Activated effector memory CD4-positive, alpha-beta T cell treated with Interleukin-2 at 50 U/mL for 16 hours (primary cell): ENCODE results near the gene ZNF692.

Experiments used
- DNase-seq: peaks from one replicate; pipeline ENCODE4 v3.0.0-alpha.2; 2020

The ZNF692 gene

GRCh38 chr1:248824701-248825100, 34.2 kb downstream of the ZNF692 start:
- no peak for DNase-seq

GRCh38 chr1:248824301-248824700, 34.6 kb downstream of the ZNF692 start:
- no peak for DNase-seq

- DNase-seq = no peak
Measured at GRCh38 chr1:248823517-248824001, 35.3 kb downstream of the ZNF692 start.

DNA sequence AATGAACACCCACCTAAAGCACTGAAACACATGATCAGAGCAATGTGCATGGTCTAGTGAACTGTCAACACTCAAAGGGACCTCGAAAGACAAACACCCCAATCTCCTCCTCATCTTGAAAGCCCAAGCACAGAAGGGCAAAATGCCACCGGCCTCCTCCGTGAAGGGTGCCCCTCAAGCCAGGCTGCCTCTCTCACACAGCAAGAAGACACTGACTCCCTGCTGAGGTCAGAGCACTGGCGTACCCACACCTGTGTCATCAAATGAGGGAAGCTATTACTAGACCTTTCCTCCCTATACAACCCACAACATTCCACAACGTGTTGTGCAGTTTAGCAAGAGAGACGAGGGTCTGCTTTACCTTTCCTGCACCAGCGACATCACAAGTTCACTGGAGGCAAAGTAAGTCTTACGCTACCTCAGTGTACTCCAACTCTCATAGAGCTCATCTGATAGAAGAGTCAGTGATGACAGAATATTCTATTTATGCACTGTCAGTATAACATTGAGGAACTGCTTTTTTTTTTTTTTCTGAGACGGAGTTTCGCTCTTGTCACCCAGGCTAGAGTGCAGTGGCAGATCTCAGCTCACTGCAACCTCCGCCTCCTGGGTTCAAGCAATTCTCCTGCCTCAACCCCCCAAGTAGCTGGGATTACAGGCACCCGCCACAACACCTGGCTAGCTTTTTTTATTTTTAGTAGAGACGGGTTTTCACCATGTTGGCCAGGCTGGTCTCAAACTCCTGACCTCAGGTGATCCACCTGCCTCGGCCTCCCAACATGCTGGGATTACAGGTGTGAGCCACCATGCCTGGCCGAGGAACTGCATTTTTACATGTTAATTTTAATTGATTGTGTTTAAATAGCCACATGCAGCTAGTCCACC, 36.5 kb downstream of the ZNF692 start:
- DNase-seq = no peak

DNA sequence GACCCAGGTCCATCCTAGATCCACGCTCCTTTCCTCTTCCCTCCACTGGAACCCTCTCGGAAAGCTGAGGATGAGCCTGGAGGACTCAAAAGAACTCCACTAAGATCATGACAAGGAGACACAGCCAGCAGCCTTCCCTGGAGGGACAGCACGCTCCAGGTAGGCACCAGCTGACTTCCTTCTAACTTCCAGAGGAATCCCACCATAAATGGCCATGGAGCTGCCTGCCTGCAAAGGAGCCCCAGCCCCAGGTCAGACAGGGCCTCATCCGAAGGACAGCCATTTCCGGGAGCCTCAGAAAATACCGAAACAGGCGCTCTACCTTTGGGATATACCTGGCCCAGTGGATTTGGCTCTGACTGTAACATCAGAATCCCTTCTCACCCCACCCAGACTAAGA, 37.2 kb downstream of the ZNF692 start:
- DNase-seq = no peak

- DNase-seq = no peak
Measured at GRCh38 chr1:248821101-248821500, 37.8 kb downstream of the ZNF692 start.

DNA sequence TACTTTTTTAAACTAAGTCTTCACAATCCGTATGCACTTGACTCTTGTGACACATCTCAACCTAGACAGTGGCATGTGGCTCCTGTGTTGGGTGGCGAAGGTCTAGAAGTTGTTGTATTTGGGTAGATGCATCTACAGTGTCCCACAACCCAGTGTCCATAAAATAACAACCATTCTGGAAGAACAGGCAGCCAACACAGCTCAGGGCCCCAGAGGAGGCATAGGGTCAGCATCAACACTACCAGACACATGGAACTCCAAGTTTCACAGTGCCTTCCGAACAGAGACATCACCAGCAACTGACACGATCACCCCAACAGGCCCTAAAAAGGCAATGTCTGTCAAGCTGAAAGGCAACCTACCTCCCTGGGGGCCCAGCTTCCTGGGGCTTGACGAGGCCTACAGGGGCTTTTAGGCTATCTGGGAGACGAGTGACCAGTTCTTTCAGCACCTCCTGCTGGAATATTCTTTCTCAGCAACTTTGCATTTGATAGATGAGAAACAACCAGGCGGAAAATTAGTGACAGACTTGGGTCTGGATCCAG, 38.8 kb downstream of the ZNF692 start:
- no peak for DNase-seq

DNA sequence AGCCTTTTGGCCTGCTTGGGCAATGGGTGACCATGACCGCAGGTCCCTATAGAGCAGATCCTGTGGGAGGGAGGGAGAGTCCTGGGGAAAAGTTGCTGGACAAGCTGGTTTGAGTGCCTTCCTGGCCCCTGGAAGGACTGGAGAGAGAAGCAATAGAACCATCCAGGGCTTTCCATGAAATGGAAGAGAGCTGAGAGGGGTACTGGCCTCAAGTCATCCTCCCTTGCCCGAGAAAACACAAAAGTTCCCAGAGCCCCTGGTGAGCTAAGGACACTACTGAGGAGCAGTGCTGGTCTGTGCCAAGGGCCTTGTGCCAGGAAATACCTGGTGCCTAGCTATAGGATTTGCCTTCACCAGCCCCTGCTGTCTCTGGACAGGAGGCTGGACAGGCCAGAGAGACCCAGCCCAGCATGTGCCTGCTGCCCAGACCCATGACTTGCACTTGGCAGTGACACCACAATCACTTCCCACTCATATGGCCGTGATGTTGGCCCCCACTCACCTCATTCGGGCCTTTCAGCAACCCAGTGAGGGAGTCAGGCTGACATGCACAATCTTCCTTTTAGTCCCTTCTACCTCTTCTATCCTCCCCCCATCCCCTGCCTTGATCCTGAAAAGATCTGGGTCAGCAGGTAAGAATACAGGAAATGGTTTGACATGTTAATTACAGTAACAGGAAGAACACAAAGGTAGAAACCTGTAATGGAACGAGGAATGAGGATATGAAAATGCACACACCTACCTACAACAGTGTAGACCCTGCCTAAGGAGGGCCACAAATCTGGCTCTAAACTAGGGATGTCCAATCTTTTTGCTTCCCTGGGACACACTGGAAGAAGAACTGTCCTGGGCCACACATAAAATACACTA, 40.1 kb downstream of the ZNF692 start:
- no peak for DNase-seq

DNA sequence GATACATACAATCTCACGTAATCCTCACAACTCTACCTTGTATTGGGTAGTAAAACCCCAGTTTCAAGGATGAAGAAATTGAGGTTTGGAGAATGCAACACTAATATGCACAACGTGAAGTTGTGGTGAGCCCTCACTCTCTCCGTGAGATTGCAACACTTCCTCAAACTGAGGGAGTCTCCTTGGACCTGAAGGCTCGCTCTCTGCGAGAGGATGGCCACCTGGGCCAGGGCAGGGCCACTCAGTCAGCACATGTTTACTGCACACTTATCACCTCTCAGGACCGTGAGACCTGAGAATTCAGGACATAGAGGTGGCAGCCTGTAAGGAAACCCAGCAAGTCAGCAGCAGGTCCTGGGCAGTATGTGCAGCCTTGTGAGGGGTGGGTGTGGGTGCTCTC, 41.8 kb downstream of the ZNF692 start:
- no peak for DNase-seq

DNA sequence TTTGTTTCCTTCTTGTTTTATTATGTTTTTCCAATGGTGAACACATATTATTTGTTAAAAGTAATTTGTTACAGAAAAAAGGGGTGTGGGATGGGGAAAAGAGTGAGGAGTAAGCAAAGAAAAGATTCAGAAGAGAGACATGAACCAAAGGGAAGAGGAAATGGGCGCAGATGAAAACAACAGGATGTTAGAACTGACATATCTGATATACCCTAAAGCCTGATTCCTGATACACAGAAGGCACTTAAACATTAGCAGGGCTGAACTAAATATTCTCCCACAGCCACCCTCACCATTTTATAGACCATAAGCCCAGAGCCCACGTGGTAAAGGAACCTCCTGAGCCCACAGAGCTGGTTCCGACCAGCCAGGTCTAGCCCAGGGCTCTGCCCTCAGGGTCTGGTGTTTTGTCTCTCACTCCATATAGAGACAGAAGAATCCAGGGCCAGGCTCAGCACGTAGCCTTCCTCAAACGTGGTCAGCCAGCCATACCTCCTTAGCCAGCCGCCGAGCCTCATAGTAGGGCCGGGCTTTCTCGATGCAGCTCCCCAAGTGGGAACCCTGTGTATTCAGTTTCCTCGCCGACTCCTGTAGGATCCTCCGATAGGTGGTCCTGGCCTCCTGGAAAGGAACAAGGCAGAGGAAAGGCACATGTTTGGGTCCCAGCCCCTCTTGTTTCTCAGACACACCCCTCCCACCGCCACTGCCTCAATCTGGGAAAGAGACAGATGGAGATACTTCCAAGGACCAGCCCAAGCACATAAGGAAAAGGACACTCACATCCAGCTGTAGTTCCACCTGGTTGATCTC, 42.6 kb downstream of the ZNF692 start:
- no peak for DNase-seq

DNA sequence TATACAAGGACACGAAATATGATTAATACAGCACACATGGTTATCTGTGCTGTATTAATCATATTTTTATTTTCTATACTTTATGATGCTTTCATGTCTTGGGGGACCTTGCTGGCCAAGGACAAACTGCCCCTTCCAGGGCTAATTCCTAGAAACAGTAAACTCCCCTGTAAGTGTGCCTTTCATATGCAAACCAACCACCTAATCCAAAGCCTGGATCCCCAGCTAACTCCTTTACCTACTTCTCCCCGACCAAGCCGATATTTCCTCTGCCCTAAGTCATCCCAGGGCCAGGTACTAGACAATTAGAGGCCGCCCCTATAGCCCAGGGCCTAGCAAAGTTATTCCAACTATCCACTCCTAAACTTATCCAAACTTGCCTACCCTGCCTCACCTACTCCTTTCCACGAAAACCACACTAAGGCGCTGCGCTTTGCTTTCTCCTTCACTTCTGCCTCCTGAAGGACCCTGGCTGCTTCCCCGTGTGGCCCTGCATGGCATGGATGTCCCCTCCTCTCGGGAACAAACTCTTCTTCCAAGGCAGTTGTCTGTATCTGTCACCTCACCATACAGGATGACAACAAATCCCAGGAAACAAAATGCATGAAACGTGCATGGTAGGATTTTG, 43.4 kb downstream of the ZNF692 start:
- DNase-seq = no peak

DNA sequence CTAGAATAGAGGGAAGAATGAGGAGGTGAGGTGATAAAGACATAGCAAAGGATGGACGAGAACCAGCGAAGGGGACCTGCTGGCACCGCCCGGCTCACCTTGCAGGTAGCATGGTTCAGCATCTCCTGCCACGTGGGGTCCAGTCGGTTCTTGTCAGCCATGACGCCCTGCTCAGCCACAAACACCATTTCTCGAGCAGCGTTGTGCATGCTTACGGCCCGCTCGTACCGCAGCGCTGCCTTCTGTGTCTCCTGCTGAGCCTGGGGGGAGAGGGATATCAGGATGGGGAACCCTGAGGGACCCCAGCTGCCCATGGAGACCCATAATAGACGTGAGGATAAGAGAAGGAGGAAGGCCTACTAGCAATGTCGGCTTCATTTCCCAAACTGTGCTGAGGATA, 44.5 kb downstream of the ZNF692 start:
- DNase-seq = no peak

DNA sequence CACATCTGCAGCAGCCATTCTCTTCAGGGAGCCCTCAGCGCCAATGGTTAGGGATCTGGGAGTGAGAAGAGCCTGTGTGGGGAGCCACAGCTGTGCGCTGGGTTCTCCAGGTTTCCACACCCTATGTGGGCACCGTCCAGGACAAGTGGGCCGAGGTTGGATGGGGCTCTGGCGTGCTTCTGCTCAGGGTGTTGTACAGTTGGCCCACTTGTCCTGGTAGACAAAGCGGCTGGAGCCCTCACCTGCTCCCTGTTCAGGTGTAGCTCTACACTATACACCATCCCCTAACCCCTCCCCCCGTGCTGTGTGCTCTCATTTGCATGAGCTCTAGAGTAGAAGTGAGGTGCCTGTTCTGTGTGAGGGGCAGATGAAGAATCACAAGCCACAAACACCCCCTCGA, 45.3 kb downstream of the ZNF692 start:
- no peak for DNase-seq

GRCh38 chr1:248812736-248813425, 46.0 kb downstream of the ZNF692 start:
- no peak for DNase-seq

- no peak for DNase-seq
Measured at GRCh38 chr1:248811514-248812490, 47.1 kb downstream of the ZNF692 start.

DNA sequence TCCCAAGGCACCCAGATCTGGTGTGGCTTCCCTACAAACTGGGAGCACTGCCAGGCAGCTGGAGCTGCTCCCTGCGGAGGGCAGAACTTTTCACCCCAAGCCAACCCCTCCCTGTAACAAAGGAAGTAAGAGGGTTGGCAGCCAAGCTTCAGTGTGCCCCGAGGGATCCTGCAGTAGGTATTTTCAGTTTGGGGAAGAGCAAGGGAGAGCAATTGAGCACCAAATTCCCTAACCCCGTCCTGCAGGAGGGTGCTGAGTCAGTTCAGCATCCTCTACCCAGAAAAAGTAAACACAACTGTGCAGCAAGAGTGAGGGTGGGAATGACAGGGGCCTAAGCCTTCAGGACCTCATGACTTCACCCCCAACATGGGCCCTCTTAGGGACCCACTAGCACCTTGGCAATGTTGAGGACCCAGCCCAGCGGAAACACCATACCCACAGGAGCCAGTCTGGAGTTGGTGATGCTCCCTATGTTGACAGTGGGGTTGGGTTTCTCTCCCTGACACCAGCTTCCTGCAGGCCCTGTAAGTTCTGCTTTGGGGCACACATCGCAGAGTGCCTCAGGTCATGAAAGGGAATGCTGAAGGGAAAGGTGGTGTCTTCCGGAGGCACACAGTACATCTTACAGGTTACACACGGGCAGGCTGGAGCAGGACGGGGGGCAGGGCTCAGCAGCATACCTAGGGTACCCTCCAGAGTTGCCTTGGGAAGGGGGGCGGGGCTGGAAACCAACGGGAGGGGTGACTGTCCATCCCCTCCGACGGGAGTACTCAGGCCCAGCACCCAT, 48.0 kb downstream of the ZNF692 start:
- no peak for DNase-seq

DNA sequence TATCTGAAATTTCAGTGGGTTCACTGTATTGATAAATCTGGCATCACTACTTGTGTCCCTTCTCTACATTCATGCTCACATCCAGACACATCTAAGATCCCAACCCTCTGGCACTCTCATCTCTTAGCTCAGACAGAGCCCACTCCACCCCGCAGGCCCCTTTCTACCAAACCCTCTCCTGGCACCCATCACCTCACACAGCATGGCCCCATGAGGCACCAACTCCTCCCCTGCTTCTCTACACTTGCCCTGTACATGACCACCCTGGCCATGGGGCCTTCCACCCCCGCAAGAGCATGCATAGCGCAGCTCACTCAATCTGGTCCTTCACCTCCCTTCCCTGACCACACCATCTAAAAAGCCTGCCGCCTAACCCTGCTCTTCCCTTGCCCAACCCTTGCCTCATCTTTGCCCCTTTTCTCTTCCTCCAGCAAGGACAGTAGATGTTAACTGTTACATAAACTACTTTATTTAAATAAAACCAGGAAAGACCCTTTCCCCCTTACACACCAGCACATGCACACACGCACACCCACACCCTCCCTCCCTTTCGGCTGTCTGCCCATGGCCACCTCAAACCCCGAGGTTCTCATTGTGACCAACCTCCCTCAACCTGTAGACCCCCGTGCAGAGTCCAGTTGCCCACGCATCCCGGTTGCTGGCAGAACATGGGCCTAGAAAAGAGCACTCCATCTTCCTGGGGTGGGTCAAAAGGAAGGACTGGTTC, 48.7 kb downstream of the ZNF692 start:
- DNase-seq = no peak

GRCh38 chr1:248808876-248809275, 50.0 kb downstream of the ZNF692 start:
- DNase-seq = no peak
